Measurements from ENCODE around the gene CDPF1. TPM values are rescaled to one million over a fixed set of nuclear protein-coding genes. Genes with fewer than 3 reads are reported as not detected.

The CDPF1 gene
- total RNA-seq, 1 experiment from 2014 or later = 8.1 TPM

- H2BK15ac ChIP-seq (ENCODE audit: low read depth, low read length) = no peak overlapping the region
- TF ChIP-seq CTCF (conservative IDR thresholded peaks at IDR 0.05) = no peak
Measured at GRCh38 chr22:46234969-46235368, 15.1 kb downstream of the CDPF1 start.

More at GRCh38 chr22:46234969-46235368, 15.1 kb downstream of the CDPF1 start:
- H3K4me3 Mint-ChIP-seq = no peak overlapping the region
- Histone ChIP-seq H3K23me2 (ENCODE audit: insufficient read length, low read depth, low read length, poor library complexity, severe bottlenecking) (no peaks in the 10 kb centered on the region), H4K20me1 (ENCODE audit: control insufficient read depth, insufficient read depth, insufficient read length) (no peaks in the 10 kb centered on the region), H2BK12ac (ENCODE audit: insufficient read length, low read depth, low read length) (no peak overlapping the region), H3K79me1 (ENCODE audit: insufficient read depth, low read depth, low read length, poor library complexity, severe bottlenecking) (no peaks in the 10 kb centered on the region), H4K8ac (replicated peaks; ENCODE audit: insufficient read length, low read depth, low read length) (no peak overlapping the region), H2BK120ac (ENCODE audit: low read depth, low read length, poor library complexity, severe bottlenecking) (no peak overlapping the region), H3K4me1 (ENCODE audit: insufficient read depth, low read length) (no peaks in the 10 kb centered on the region), H3K9me3 (ENCODE audit: control insufficient read depth, low read depth, low read length) (no peaks in the 10 kb centered on the region), H3K23ac (ENCODE audit: insufficient read length, low read depth, low read length) (no peak overlapping the region), H3K79me2 (ENCODE audit: insufficient read depth, low read length) (no peaks in the 10 kb centered on the region), H3K56ac (ENCODE audit: insufficient read length, low read depth, low read length) (no peak overlapping the region), H3K9ac (ENCODE audit: extremely low read depth, insufficient read length, low read length) (no peak overlapping the region), H3K4ac (ENCODE audit: low read depth, low read length) (no peak overlapping the region), H2BK5ac (ENCODE audit: insufficient read length, low read length) (no peak overlapping the region), H3T11ph (ENCODE audit: low read length) (no peak overlapping the region), H4K91ac (ENCODE audit: insufficient read length, low read depth, low read length) (no peak overlapping the region), H3K18ac (ENCODE audit: insufficient read length, low read depth, low read length) (no peak overlapping the region), H3K4me2 (ENCODE audit: insufficient read depth, insufficient read length, low read length) (no peak overlapping the region), H3K27me3 (ENCODE audit: insufficient read depth, low read length) (no peaks in the 10 kb centered on the region), H2AFZ (ENCODE audit: low read length) (no peak overlapping the region), H4K5ac (ENCODE audit: insufficient read length, low read depth, low read length) (no peak overlapping the region), H3K27ac (ENCODE audit: insufficient read length, low read depth, low read length) (no peak overlapping the region), H2AK5ac (ENCODE audit: insufficient read length, low read length) (no peak overlapping the region), H2BK20ac (ENCODE audit: low read depth, low read length, poor library complexity, severe bottlenecking) (no peak overlapping the region), H3K14ac (ENCODE audit: insufficient read depth, low read length) (no peak overlapping the region)
- peaks cover 2 to 8% (median 5%) of the 10 kb centered on the region in 3 experiments; a peak in 3 of 7 replicates for H3K36me3 Mint-ChIP-seq (ENCODE audit: insufficient read depth in 1 of 3, low read depth in 3 of 3)
- H3K4me1 Mint-ChIP-seq = no peaks in the 10 kb centered on the region
- peaks cover 0 to 2% of the 10 kb centered on the region in 2 experiments; a peak in 2 of 5 replicates for H3K9me3 Mint-ChIP-seq
- H3K27me3 Mint-ChIP-seq (ENCODE audit: low read depth) = peaks cover 4% of the 10 kb centered on the region
- no peak for DNase-seq
- no CpG with 5 or more reads among the region's 12 CpGs for WGBS (ENCODE audit: extremely low coverage, insufficient read length, low lambda C conversion rate)
- no peak overlapping the region for H3K27ac Mint-ChIP-seq
